HepG2 (cell line): ENCODE measurements around the gene RERE. TPM values are rescaled to one million over a fixed set of nuclear protein-coding genes. Genes with fewer than 3 reads are reported as not detected.
A peak's percentile ranks its signal among the peaks of the same experiment; 100 is the strongest.

Experiments used
- ARNT2 ChIP-seq: sonication (generic); formaldehyde crosslinking; IDR thresholded peaks from 2 replicates; pipeline ENCODE4 v1.8.0; 2022; ENCODE audit warnings: mild to moderate bottlenecking, low read depth, missing genetic modification reagents, moderate library complexity
- CEBPG ChIP-seq: IDR thresholded peaks from 2 replicates; pipeline ENCODE4 v1.6.1; 2016
- CREBL2 ChIP-seq: sonication (generic); formaldehyde crosslinking; IDR thresholded peaks from 2 replicates; pipeline ENCODE4 v1.8.1; 2023; ENCODE audit warnings: missing genetic modification reagents, mild to moderate bottlenecking, borderline replicate concordance
- MIER2 ChIP-seq: IDR thresholded peaks from 2 replicates; pipeline ENCODE4 v1.6.1; 2016; ENCODE audit warnings: missing biosample characterization, missing genetic modification reagents
- MLX ChIP-seq: IDR thresholded peaks from 2 replicates; pipeline ENCODE4 v1.6.1; 2016
- MYC ChIP-seq: sonication (generic); formaldehyde crosslinking; IDR thresholded peaks from 2 replicates; pipeline ENCODE4 v1.9.0; 2021; ENCODE audit warnings: missing genetic modification reagents, borderline replicate concordance
- PCBP2 ChIP-seq: fragments of 200-400 bp; formaldehyde crosslinking; optimal IDR thresholded peaks from 2 replicates; pipeline ENCODE3; 2018; ENCODE audit warnings: low read length, low read depth; ENCODE audit not compliant: poor library complexity, severe bottlenecking
- POGZ ChIP-seq: sonication (generic); formaldehyde crosslinking; IDR thresholded peaks from 2 replicates; pipeline ENCODE4 v1.4.0; 2020; ENCODE audit warnings: mild to moderate bottlenecking, missing genetic modification reagents
- RAD51 ChIP-seq: fragments of 450-650 bp; IDR thresholded peaks from 2 replicates; pipeline ENCODE4 v1.6.1; 2016; ENCODE audit warnings: borderline replicate concordance
- REXO4 ChIP-seq: sonication (generic); formaldehyde crosslinking; IDR thresholded peaks from 2 replicates; pipeline ENCODE4 v1.8.0; 2022; ENCODE audit warnings: missing genetic modification reagents, mild to moderate bottlenecking, borderline replicate concordance
- SNAPC4 ChIP-seq: sonication (generic); formaldehyde crosslinking; IDR thresholded peaks from 2 replicates; pipeline ENCODE4 v1.4.0; 2020; ENCODE audit warnings: mild to moderate bottlenecking, missing genetic modification reagents
- SOX13 ChIP-seq, 3 experiments: fragments of 450-650 bp in 1 of 3; sonication (generic) in 1 of 3; formaldehyde crosslinking in 1 of 3; IDR thresholded peaks in 2 of 3; conservative IDR thresholded peaks in 1 of 3; 2 replicates each; pipeline versions ENCODE4 v1.5.0 to v1.6.1; 2016 to 2020; ENCODE audit warnings: antibody characterized with exemption in 1 of 3, mild to moderate bottlenecking in 1 of 3, missing compliant biosample characterization in 1 of 3, missing genetic modification reagents in 1 of 3, moderate library complexity in 1 of 3
- THRA ChIP-seq: sonication (generic); formaldehyde crosslinking; IDR thresholded peaks from 2 replicates; pipeline ENCODE4 v1.4.0; 2020; ENCODE audit warnings: missing genetic modification reagents, borderline replicate concordance
- ZNF180 ChIP-seq: sonication (generic); formaldehyde crosslinking; IDR thresholded peaks from 2 replicates; pipeline ENCODE4 v1.4.0; 2020; ENCODE audit warnings: low read depth, missing genetic modification reagents, borderline replicate concordance
- ZNF260 ChIP-seq: sonication (generic); formaldehyde crosslinking; IDR thresholded peaks from 2 replicates; pipeline ENCODE4 v1.4.0; 2020; ENCODE audit warnings: missing genetic modification reagents, low read depth, mild to moderate bottlenecking, borderline replicate concordance
- ZNF34 ChIP-seq: sonication (generic); formaldehyde crosslinking; IDR thresholded peaks from 2 replicates; pipeline ENCODE4 v1.4.0; 2020; ENCODE audit warnings: mild to moderate bottlenecking, missing genetic modification reagents, borderline replicate concordance
- ZNF563 ChIP-seq: sonication (generic); formaldehyde crosslinking; IDR thresholded peaks from 2 replicates; pipeline ENCODE4 v1.8.0; 2022; ENCODE audit warnings: mild to moderate bottlenecking, moderate library complexity, missing genetic modification reagents
- ZSCAN30 ChIP-seq: sonication (generic); formaldehyde crosslinking; IDR thresholded peaks from 2 replicates; pipeline ENCODE4 v1.5.0; 2020; ENCODE audit warnings: mild to moderate bottlenecking, missing genetic modification reagents
- polyA plus RNA-seq, 8 experiments: library from polyadenylated mRNA; depleted of rRNA in 3 of 8; stranded (reverse) in 7 of 8; unstranded in 1 of 8; fragments of >200 nt; fragmentation: Illumina TruSeq in 4 of 8; extraction: Trizol in 4 of 8; gene quantifications; 2 replicates each; pipeline versions ENCODE4 v1.2.1 to v1.2.3, GENCODE V29; 2011 to 2016; ENCODE audit warnings: low read depth in 4 of 8, missing spikeins in 1 of 8, mixed read lengths in 1 of 8; ENCODE audit not compliant: insufficient read depth in 1 of 8
- total RNA-seq, 5 experiments: library from RNA; depleted of rRNA; stranded (reverse); fragments of >200 nt; fragmentation: Illumina TruSeq; extraction: Trizol; gene quantifications; 2 replicates each; pipeline ENCODE4 v1.2.3, GENCODE V29; 2016; ENCODE audit warnings: low read depth in 1 of 5

Gene RERE
- total and polyA plus RNA-seq, 2 of the 13 experiments (the other 11 are each of a cell fraction or from before 2014, with no cell fraction given), result 18.3 to 21.9 TPM

GRCh38 chr1:8563944-8564537, 253.4 kb downstream of the RERE start (continued):
- TF ChIP-seq THRA (CRISPR knock-in tag), result peak; percentile 35; the same call in 1 of the 2 replicates
- no peak for TF ChIP-seq PCBP2
- TF ChIP-seq MYC (CRISPR knock-in tag), result no peak
- TF ChIP-seq ZNF180 (CRISPR knock-in tag), result no peak
- TF ChIP-seq ZNF260 (CRISPR knock-in tag), result no peak
- peak; percentile 59 for TF ChIP-seq CEBPG
- no peak for TF ChIP-seq SNAPC4 (CRISPR knock-in tag)
- no peak for TF ChIP-seq CREBL2
- no peak; the same call in 1 of the 2 replicates for TF ChIP-seq POGZ (CRISPR knock-in tag)
- no peak for TF ChIP-seq MIER2 (CRISPR knock-in tag)
- peak; percentile 59; the same call in 1 of the 2 replicates for TF ChIP-seq MLX
- TF ChIP-seq ZSCAN30 (CRISPR knock-in tag), result no peak
- no peak for TF ChIP-seq ZNF563 (CRISPR knock-in tag)
- TF ChIP-seq SOX13 (IDR thresholded peaks at IDR 0.05), result peak; percentile 100
- peak in 1 of 2 experiments; percentile 100; a peak in 2 of 4 replicates for TF ChIP-seq SOX13 (CRISPR knock-in tag; conservative IDR thresholded peaks at IDR 0.05 in 1 of 2, IDR thresholded peaks at IDR 0.05 in 1 of 2)
- TF ChIP-seq ZNF34 (CRISPR knock-in tag), result no peak
- no peak for TF ChIP-seq REXO4 (CRISPR knock-in tag)
- no peak for TF ChIP-seq RAD51
- TF ChIP-seq ARNT2 (CRISPR knock-in tag), result no peak
